Stimulated activated CD8-positive, alpha-beta memory T cell treated with anti-CD3 and anti-CD28 coated beads, Interleukin-15, amount 100 ng/mL, for 1 hour (primary cell): ENCODE measurements around the gene LGALS12.

Experiments used
- DNase-seq: peaks from one replicate; pipeline ENCODE4 v3.0.0-alpha.2; 2020; ENCODE audit warnings: low read depth

Gene LGALS12, protein sequence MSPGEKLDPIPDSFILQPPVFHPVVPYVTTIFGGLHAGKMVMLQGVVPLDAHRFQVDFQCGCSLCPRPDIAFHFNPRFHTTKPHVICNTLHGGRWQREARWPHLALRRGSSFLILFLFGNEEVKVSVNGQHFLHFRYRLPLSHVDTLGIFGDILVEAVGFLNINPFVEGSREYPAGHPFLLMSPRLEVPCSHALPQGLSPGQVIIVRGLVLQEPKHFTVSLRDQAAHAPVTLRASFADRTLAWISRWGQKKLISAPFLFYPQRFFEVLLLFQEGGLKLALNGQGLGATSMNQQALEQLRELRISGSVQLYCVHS

GRCh38 chr11:63505857-63506528 is at the start of gene LGALS12:
TSS of gene LGALS12 (plus strand) at chr11:63506084. CDS start at chr11:63506459, 375 bp downstream.
- no peak for DNase-seq

DNA sequence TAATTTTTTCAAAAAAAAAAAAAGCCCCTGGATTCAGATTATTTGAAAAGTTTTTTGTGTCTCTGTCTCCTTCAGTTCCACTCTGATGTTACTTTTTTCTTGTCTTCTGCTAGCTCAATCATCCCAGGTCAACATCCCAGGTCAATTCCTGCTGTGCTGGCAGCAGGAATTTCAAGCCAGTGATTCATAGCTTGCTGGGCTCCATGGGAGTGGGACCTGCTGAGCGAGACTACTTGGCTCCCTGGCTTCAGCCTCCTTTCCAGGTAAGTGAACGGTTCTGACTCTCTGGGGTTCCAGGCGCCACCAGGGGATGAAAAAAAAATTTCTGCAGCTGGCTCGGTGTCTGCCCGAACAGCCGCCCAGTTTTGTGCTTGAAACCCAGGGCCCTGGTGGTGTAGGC is 46.3 kb upstream of the LGALS12 start:
- no peak for DNase-seq

- no peak for DNase-seq
Observed at GRCh38 chr11:63462137-63462536, 43.7 kb upstream of the LGALS12 start.

DNA sequence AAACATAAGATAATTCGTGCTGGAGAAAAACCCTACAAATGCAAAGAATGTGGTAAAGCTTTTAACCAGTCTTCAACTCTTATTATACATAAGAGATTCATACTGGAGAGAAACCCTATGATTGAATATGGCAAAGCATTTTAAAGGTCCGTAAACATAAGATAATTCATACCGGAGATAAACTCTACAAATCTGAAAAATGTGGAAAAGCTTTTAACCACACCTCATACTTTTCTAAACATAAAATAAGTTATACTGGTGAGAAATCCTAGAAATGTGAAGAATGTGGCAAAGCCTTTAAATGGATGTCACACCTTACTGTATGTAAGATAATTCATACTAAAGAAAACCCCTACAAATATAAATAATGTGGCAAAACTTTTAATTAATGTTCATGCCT is 35.6 kb upstream of the LGALS12 start:
- no peak for DNase-seq

GRCh38 chr11:63472372-63472771 is 33.5 kb upstream of the LGALS12 start:
- DNase-seq, result no peak

- DNase-seq, result no peak
Observed at GRCh38 chr11:63476618-63477017, 29.3 kb upstream of the LGALS12 start.

DNA sequence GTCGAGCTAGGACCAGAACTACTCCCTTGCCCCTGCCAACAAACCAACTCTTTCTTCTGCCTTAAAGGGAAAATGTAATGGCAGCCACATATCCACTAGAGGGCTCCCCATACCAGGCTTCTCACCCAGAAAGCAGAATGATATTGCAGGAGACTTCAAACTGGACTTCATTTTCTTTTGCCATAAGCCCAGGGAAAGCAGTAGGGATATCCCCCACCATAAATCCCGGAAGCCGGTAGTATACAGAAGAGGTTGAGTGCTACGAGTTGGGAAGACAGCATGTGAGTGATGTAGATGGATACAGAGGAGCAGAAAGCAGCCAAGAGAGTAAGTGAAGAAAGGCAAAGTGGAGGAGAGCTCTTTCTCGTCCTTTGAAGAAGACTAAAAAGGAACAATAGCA is 27.0 kb upstream of the LGALS12 start:
- DNase-seq, result peak; percentile 27

DNA sequence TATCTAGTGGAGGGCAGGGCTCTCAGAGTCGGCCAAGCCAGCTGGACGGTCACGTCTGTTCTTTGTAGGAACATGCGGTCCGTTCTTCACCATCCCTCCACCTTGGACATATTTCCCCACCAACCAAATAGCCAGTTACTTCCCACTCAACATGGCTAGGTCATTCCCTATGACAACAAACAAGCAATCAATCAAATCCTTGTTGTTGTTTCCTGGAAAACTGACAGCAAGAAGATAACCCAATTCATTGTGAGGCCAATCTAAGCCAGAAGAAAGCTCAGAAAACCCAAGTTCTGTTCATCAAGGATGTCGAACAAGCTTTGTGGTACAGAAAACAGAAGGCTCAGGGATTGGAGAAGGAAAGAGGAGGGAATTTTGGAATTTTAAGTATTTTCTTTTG is 25.8 kb upstream of the LGALS12 start:
- no peak for DNase-seq

- no peak for DNase-seq
Observed at GRCh38 chr11:63485777-63486176, 20.1 kb upstream of the LGALS12 start.

- DNase-seq, result no peak
Observed at GRCh38 chr11:63488789-63489188, 17.1 kb upstream of the LGALS12 start.

GRCh38 chr11:63489879-63490278 is 16.0 kb upstream of the LGALS12 start:
- no peak for DNase-seq

DNA sequence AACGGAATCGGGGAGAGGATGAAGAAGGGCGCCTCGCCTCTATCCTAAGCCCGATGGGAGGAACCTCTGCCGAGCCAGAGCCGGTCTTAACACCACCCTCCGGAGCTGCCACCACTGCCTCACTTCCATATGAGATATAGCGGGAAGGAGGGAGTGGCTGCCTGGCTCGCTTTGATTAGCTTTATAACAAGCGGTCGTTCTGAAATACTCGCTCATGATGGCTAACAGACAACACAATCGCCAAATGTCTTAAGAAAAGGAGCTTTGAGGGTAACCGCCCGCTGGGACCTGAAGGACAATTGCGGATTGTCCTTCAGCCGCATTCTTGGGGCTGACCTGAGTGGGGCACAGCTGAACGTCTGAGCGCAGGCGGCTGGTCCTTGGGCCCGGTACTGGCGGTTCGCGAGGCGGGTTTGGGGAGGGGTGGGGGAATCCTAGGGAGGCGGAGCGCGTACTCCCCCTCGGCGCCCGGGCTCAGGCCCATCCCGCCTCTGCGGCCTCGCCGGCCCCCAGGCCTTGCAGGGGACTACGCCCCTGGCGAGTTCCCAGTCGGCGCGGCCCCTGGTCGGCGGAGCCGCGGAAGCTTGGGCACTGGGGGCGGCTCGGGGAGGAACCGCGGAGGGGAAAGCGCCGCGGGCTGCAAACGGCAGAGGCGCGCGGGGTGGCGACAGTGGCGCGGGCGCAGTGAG is 15.2 kb upstream of the LGALS12 start, which contains the start of gene PLAAT5:
Gene PLAAT5 (minus strand): TSS at position 617 of the 689 bp plus-strand sequence. CDS start 133 bp downstream, at position 484.
- DNase-seq, result no peak

GRCh38 chr11:63491240-63491587 is 14.7 kb upstream of the LGALS12 start:
- no peak for DNase-seq

GRCh38 chr11:63491636-63492372 is 14.1 kb upstream of the LGALS12 start:
- DNase-seq, result no peak

DNA sequence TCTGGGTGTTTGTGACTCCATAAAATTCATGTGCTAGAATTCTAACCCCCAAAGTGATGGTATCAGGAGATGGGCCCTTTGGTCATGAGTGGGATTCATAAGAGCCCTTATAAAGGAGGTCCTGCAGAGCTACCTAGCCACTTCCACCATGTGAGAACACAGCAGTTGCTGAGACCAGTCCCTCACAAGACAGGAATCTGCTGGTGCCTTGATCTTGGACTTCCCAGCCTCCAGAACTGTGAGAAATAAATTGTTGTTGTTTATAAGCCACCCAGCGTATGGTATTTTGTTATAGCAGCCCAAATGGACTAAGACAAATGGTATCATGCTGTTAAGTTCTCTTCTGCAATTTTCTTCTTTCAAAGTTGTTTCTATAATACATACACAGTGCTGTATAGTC is 13.4 kb upstream of the LGALS12 start:
- DNase-seq, result no peak

DNA sequence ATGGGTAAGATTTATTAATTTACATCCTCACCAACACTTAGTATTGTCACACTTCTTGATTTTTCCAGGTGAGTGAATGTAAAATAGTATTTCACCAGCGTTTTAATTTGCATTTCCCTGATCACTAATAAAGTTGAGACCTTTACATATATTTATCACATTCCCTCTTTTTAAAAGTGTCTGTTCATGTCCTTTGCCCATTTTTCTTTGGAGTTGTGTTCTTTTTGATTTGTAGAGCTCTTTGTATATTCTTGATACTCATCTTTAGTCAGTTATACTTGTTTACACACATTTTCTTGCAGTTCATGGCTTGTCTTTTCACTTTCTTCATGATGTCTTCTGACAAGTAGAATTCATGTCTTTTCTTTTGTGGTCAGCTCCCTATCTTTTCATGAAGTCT is 12.8 kb upstream of the LGALS12 start:
- DNase-seq, result no peak

DNA sequence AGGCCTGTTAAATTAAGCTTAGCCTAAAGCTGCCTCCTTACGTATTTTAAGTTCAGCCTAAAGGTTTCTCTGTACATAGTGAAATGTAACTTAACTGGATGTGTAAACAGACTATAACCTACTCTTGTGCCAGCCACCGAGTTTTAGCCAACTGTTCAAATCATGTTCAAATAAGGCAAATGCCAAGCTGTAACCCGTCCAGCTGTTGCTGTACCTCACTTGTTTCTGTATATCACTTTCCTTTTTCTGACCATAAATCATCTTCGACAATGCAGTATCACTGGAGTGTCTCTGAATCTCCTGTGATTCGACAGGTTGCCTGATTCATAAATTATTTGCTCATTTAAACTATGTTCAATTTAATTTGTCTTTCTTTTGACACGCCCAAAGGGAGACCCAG is 10.9 kb upstream of the LGALS12 start:
- DNase-seq, result no peak

GRCh38 chr11:63499874-63500273 is 6.0 kb upstream of the LGALS12 start:
- DNase-seq, result no peak

GRCh38 chr11:63501236-63501635 is 4.6 kb upstream of the LGALS12 start:
- DNase-seq, result no peak

- DNase-seq, result no peak
Observed at GRCh38 chr11:63502252-63502820, 3.5 kb upstream of the LGALS12 start.

- DNase-seq, result no peak
Observed at GRCh38 chr11:63503492-63503891, 2.4 kb upstream of the LGALS12 start.

DNA sequence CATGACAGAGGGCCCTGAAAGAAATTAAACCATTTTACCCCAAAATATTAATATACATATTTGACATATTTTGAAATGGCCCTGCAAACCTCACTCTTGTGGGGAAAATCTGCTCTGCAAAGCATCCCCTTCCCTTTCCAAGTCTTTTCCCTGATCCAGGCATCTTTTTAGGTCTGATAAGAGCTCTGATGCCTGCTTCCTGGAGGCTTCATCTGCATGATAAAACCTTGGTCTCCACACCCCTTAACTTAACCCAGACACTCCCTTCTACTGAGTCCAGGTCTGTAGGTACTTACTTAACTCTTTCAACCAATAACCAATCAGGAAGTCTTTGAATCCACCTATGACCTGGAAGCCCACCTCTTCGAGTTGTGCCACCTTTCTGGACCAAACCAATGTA is 1.8 kb upstream of the LGALS12 start:
- DNase-seq, result no peak
